ENCODE results near the gene OR4D1.
"Not testable (repeated sequence)": the region's sequence is repeated elsewhere in the genome, so short reads cannot be mapped to it uniquely, and the experiment has no call there.

The OR4D1 gene

GRCh38 chr17:58147930-58148434, at the start of gene OR4D1:
Gene OR4D1 (plus strand): TSS chr17:58148384. CDS start chr17:58155154, 6,770 bp downstream.
- no peak within 1 kb of the TSS for H3K4me3 ChIP-seq (ENCODE audit: low read length in 2 of 2)
- no peak within 1 kb of the TSS for H3K27ac ChIP-seq (ENCODE audit: low read length)
- H3K27me3 ChIP-seq (ENCODE audit: control insufficient read depth in 1 of 2, insufficient read depth in 2 of 2, low read length in 2 of 2), result peaks cover 2 to 15% of the 10 kb centered on the region in 2 donors
- H3K4me1 ChIP-seq (ENCODE audit: control insufficient read depth, insufficient read depth, low read length), result no peaks in the 10 kb centered on the region
- no peaks in the 10 kb centered on the region for H3K36me3 ChIP-seq (ENCODE audit: control insufficient read depth in 2 of 2, insufficient read depth in 2 of 2, low read length in 2 of 2)
- H3K9ac ChIP-seq (ENCODE audit: low read length in 2 of 2), result no peak within 1 kb of the TSS
- H3K9me3 ChIP-seq (ENCODE audit: control insufficient read depth in 2 of 2, low read length in 2 of 2), result peaks cover 8 to 14% of the 10 kb centered on the region in 2 donors

- no peaks in the 10 kb centered on the region for H3K9me3 ChIP-seq (ENCODE audit: control insufficient read depth in 2 of 2, low read length in 2 of 2)
- H3K36me3 ChIP-seq (ENCODE audit: control insufficient read depth in 2 of 2, insufficient read depth in 2 of 2, low read length in 2 of 2), result no peaks in the 10 kb centered on the region
- H3K27me3 ChIP-seq (ENCODE audit: control insufficient read depth in 1 of 2, insufficient read depth in 2 of 2, low read length in 2 of 2), result no peaks in the 10 kb centered on the region
- H3K4me3 ChIP-seq (ENCODE audit: low read length in 2 of 2), result no peak overlapping the region
- no peak overlapping the region for H3K27ac ChIP-seq (ENCODE audit: low read length)
- no peak overlapping the region for H3K9ac ChIP-seq (ENCODE audit: low read length in 2 of 2)
- no peaks in the 10 kb centered on the region for H3K4me1 ChIP-seq (ENCODE audit: control insufficient read depth, insufficient read depth, low read length)
Observed at GRCh38 chr17:58100506-58100905, 47.7 kb upstream of the OR4D1 start.

- not testable (repeated sequence) for H3K36me3 ChIP-seq (ENCODE audit: control insufficient read depth in 2 of 2, insufficient read depth in 2 of 2, low read length in 2 of 2); H3K27ac ChIP-seq (ENCODE audit: low read length); H3K4me3 ChIP-seq (ENCODE audit: low read length in 2 of 2); H3K27me3 ChIP-seq (ENCODE audit: control insufficient read depth in 1 of 2, insufficient read depth in 2 of 2, low read length in 2 of 2); H3K4me1 ChIP-seq (ENCODE audit: control insufficient read depth, insufficient read depth, low read length); H3K9ac ChIP-seq (ENCODE audit: low read length in 2 of 2); H3K9me3 ChIP-seq (ENCODE audit: control insufficient read depth in 2 of 2, low read length in 2 of 2)
Observed at GRCh38 chr17:58101898-58102297, 46.3 kb upstream of the OR4D1 start.

GRCh38 chr17:58105093-58105492, 43.1 kb upstream of the OR4D1 start:
- H3K9ac ChIP-seq (ENCODE audit: low read length in 2 of 2), result no peak overlapping the region
- no peaks in the 10 kb centered on the region for H3K36me3 ChIP-seq (ENCODE audit: control insufficient read depth in 2 of 2, insufficient read depth in 2 of 2, low read length in 2 of 2)
- H3K27ac ChIP-seq (ENCODE audit: low read length), result no peak overlapping the region
- H3K9me3 ChIP-seq (ENCODE audit: control insufficient read depth in 2 of 2, low read length in 2 of 2), result no peaks in the 10 kb centered on the region
- no peak overlapping the region for H3K4me3 ChIP-seq (ENCODE audit: low read length in 2 of 2)
- no peaks in the 10 kb centered on the region for H3K4me1 ChIP-seq (ENCODE audit: control insufficient read depth, insufficient read depth, low read length)
- no peaks in the 10 kb centered on the region for H3K27me3 ChIP-seq (ENCODE audit: control insufficient read depth in 1 of 2, insufficient read depth in 2 of 2, low read length in 2 of 2)

- no peak overlapping the region for H3K9ac ChIP-seq (ENCODE audit: low read length in 2 of 2)
- no peaks in the 10 kb centered on the region for H3K27me3 ChIP-seq (ENCODE audit: control insufficient read depth in 1 of 2, insufficient read depth in 2 of 2, low read length in 2 of 2)
- no peaks in the 10 kb centered on the region for H3K36me3 ChIP-seq (ENCODE audit: control insufficient read depth in 2 of 2, insufficient read depth in 2 of 2, low read length in 2 of 2)
- no peak overlapping the region for H3K27ac ChIP-seq (ENCODE audit: low read length)
- H3K9me3 ChIP-seq (ENCODE audit: control insufficient read depth in 2 of 2, low read length in 2 of 2), result no peaks in the 10 kb centered on the region
- no peaks in the 10 kb centered on the region for H3K4me1 ChIP-seq (ENCODE audit: control insufficient read depth, insufficient read depth, low read length)
- H3K4me3 ChIP-seq (ENCODE audit: low read length in 2 of 2), result no peak overlapping the region
Observed at GRCh38 chr17:58107306-58107705, 40.9 kb upstream of the OR4D1 start.

- no peaks in the 10 kb centered on the region for H3K36me3 ChIP-seq (ENCODE audit: control insufficient read depth in 2 of 2, insufficient read depth in 2 of 2, low read length in 2 of 2)
- H3K27me3 ChIP-seq (ENCODE audit: control insufficient read depth in 1 of 2, insufficient read depth in 2 of 2, low read length in 2 of 2), result no peaks in the 10 kb centered on the region
- no peak overlapping the region for H3K27ac ChIP-seq (ENCODE audit: low read length)
- no peak overlapping the region for H3K9ac ChIP-seq (ENCODE audit: low read length in 2 of 2)
- H3K4me3 ChIP-seq (ENCODE audit: low read length in 2 of 2), result no peak overlapping the region
- no peaks in the 10 kb centered on the region for H3K4me1 ChIP-seq (ENCODE audit: control insufficient read depth, insufficient read depth, low read length)
- no peaks in the 10 kb centered on the region for H3K9me3 ChIP-seq (ENCODE audit: control insufficient read depth in 2 of 2, low read length in 2 of 2)
Observed at GRCh38 chr17:58109197-58109596, 39.0 kb upstream of the OR4D1 start.

- Histone ChIP-seq H3K4me3 (ENCODE audit: low read length in 2 of 2) (no peak overlapping the region), H3K27ac (ENCODE audit: low read length) (no peak overlapping the region), H3K4me1 (ENCODE audit: control insufficient read depth, insufficient read depth, low read length) (no peaks in the 10 kb centered on the region), H3K36me3 (ENCODE audit: control insufficient read depth in 2 of 2, insufficient read depth in 2 of 2, low read length in 2 of 2) (no peaks in the 10 kb centered on the region), H3K27me3 (ENCODE audit: control insufficient read depth in 1 of 2, insufficient read depth in 2 of 2, low read length in 2 of 2) (no peaks in the 10 kb centered on the region), H3K9ac (ENCODE audit: low read length in 2 of 2) (no peak overlapping the region), H3K9me3 (ENCODE audit: control insufficient read depth in 2 of 2, low read length in 2 of 2) (no peaks in the 10 kb centered on the region)
Observed at GRCh38 chr17:58110012-58110411, 38.2 kb upstream of the OR4D1 start.

GRCh38 chr17:58111676-58112075, 36.5 kb upstream of the OR4D1 start:
- Histone ChIP-seq H3K4me1 (ENCODE audit: control insufficient read depth, insufficient read depth, low read length) (no peaks in the 10 kb centered on the region), H3K27me3 (ENCODE audit: control insufficient read depth in 1 of 2, insufficient read depth in 2 of 2, low read length in 2 of 2) (peaks cover 0 to 10% of the 10 kb centered on the region in 2 donors), H3K9me3 (ENCODE audit: control insufficient read depth in 2 of 2, low read length in 2 of 2) (no peaks in the 10 kb centered on the region), H3K36me3 (ENCODE audit: control insufficient read depth in 2 of 2, insufficient read depth in 2 of 2, low read length in 2 of 2) (no peaks in the 10 kb centered on the region), H3K9ac (ENCODE audit: low read length in 2 of 2) (no peak overlapping the region), H3K4me3 (ENCODE audit: low read length in 2 of 2) (no peak overlapping the region), H3K27ac (ENCODE audit: low read length) (no peak overlapping the region)

- Histone ChIP-seq H3K27ac (ENCODE audit: low read length) (no peak overlapping the region), H3K9me3 (ENCODE audit: control insufficient read depth in 2 of 2, low read length in 2 of 2) (no peaks in the 10 kb centered on the region), H3K27me3 (ENCODE audit: control insufficient read depth in 1 of 2, insufficient read depth in 2 of 2, low read length in 2 of 2) (peaks cover 0 to 12% of the 10 kb centered on the region in 2 donors), H3K36me3 (ENCODE audit: control insufficient read depth in 2 of 2, insufficient read depth in 2 of 2, low read length in 2 of 2) (no peaks in the 10 kb centered on the region), H3K9ac (ENCODE audit: low read length in 2 of 2) (no peak overlapping the region), H3K4me1 (ENCODE audit: control insufficient read depth, insufficient read depth, low read length) (no peaks in the 10 kb centered on the region), H3K4me3 (ENCODE audit: low read length in 2 of 2) (peak overlapping the region in 1 of 2 donors; percentile 40)
Observed at GRCh38 chr17:58112970-58113631, 35.1 kb upstream of the OR4D1 start.

- H3K9me3 ChIP-seq (ENCODE audit: control insufficient read depth in 2 of 2, low read length in 2 of 2), result no peaks in the 10 kb centered on the region
- peaks cover 3 to 12% of the 10 kb centered on the region in 2 donors for H3K27me3 ChIP-seq (ENCODE audit: control insufficient read depth in 1 of 2, insufficient read depth in 2 of 2, low read length in 2 of 2)
- H3K36me3 ChIP-seq (ENCODE audit: control insufficient read depth in 2 of 2, insufficient read depth in 2 of 2, low read length in 2 of 2), result no peaks in the 10 kb centered on the region
- H3K4me1 ChIP-seq (ENCODE audit: control insufficient read depth, insufficient read depth, low read length), result no peaks in the 10 kb centered on the region
- H3K9ac ChIP-seq (ENCODE audit: low read length in 2 of 2), result no peak overlapping the region
- no peak overlapping the region for H3K4me3 ChIP-seq (ENCODE audit: low read length in 2 of 2)
- no peak overlapping the region for H3K27ac ChIP-seq (ENCODE audit: low read length)
Observed at GRCh38 chr17:58113947-58114346, 34.2 kb upstream of the OR4D1 start.

- no peak overlapping the region for H3K4me3 ChIP-seq (ENCODE audit: low read length in 2 of 2)
- H3K9ac ChIP-seq (ENCODE audit: low read length in 2 of 2), result no peak overlapping the region
- no peaks in the 10 kb centered on the region for H3K9me3 ChIP-seq (ENCODE audit: control insufficient read depth in 2 of 2, low read length in 2 of 2)
- no peaks in the 10 kb centered on the region for H3K4me1 ChIP-seq (ENCODE audit: control insufficient read depth, insufficient read depth, low read length)
- H3K27ac ChIP-seq (ENCODE audit: low read length), result no peak overlapping the region
- H3K36me3 ChIP-seq (ENCODE audit: control insufficient read depth in 2 of 2, insufficient read depth in 2 of 2, low read length in 2 of 2), result no peaks in the 10 kb centered on the region
- H3K27me3 ChIP-seq (ENCODE audit: control insufficient read depth in 1 of 2, insufficient read depth in 2 of 2, low read length in 2 of 2), result peaks cover 3 to 12% of the 10 kb centered on the region in 2 donors
Observed at GRCh38 chr17:58117382-58117781, 30.8 kb upstream of the OR4D1 start.

Data from stomach smooth muscle (tissue), 2 donors.